NT2/D1 (cell line): ENCODE results near the gene RHEB.

Source experiments
- SUZ12 ChIP-seq: IDR thresholded peaks from 2 replicates; pipeline ENCODE4 v1.6.1; 2011; ENCODE audit not compliant: insufficient read length, insufficient read depth; ENCODE audit errors: extremely low read depth
- YY1 ChIP-seq: IDR thresholded peaks from 2 replicates; pipeline ENCODE4 v1.6.1; 2011; ENCODE audit not compliant: insufficient read length, insufficient read depth
- ZNF274 ChIP-seq: IDR thresholded peaks from 2 replicates; pipeline ENCODE4 v1.6.1; 2011; ENCODE audit warnings: mild to moderate bottlenecking, low read depth, low read length

- TF ChIP-seq YY1: no peak
- TF ChIP-seq SUZ12: no peak
- TF ChIP-seq ZNF274: no peak
These were observed 97.5 kb downstream of the RHEB start for GRCh38 chr7:151422212-151422611.
